ENCODE results near the gene SIK3. TPM values are rescaled to one million over a fixed set of nuclear protein-coding genes. Genes with fewer than 3 reads are reported as not detected.

The SIK3 gene
- total RNA-seq, 1 donor from 2014 or later, result 32.9 TPM

GRCh38 chr11:116890607-116891006 lies 207.6 kb downstream of the SIK3 start:
- Histone ChIP-seq H3K9me3 (no peaks in the 10 kb centered on the region), H3K27ac (no peak overlapping the region), H3K4me3 (no peak overlapping the region), H3K36me3 (peaks cover 35% of the 10 kb centered on the region), H3K4me1 (peaks cover 11% of the 10 kb centered on the region), H3K27me3 (ENCODE audit: low read depth) (no peaks in the 10 kb centered on the region)
- TF ChIP-seq, protein P1, sequence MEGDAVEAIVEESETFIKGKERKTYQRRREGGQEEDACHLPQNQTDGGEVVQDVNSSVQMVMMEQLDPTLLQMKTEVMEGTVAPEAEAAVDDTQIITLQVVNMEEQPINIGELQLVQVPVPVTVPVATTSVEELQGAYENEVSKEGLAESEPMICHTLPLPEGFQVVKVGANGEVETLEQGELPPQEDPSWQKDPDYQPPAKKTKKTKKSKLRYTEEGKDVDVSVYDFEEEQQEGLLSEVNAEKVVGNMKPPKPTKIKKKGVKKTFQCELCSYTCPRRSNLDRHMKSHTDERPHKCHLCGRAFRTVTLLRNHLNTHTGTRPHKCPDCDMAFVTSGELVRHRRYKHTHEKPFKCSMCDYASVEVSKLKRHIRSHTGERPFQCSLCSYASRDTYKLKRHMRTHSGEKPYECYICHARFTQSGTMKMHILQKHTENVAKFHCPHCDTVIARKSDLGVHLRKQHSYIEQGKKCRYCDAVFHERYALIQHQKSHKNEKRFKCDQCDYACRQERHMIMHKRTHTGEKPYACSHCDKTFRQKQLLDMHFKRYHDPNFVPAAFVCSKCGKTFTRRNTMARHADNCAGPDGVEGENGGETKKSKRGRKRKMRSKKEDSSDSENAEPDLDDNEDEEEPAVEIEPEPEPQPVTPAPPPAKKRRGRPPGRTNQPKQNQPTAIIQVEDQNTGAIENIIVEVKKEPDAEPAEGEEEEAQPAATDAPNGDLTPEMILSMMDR (IDR thresholded peaks at IDR 0.05), result no peak
- ATAC-seq, result no peak
- intact Hi-C loops (cut with DNase I), result no loop called here
- DNase-seq, result no peak

DNA sequence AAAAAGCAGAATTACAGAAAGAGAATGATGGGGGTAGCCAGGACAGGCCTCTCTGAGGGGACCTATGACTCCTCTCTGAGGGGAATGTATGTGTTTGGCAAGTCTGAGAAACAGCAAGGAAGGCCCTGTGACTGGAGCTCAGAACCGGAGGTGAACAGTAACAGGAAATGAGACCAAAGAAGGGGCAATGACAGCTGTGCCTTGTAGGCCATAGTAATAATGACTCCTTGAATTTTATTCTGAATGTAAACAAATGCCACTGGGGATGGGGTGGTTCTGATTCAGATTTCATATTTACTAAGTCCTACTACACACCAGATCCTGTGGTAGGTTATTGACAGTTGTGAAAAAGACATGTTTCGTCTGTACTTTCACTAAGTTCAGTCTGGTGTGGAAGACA lies 208.0 kb downstream of the SIK3 start:
- no peak for ATAC-seq
- TF ChIP-seq, protein P1 (IDR thresholded peaks at IDR 0.05), result no peak
- peaks cover 11% of the 10 kb centered on the region for H3K4me1 ChIP-seq
- no peaks in the 10 kb centered on the region for H3K27me3 ChIP-seq (ENCODE audit: low read depth)
- peaks cover 31% of the 10 kb centered on the region for H3K36me3 ChIP-seq
- no peak for DNase-seq
- H3K9me3 ChIP-seq, result no peaks in the 10 kb centered on the region
- intact Hi-C loops (cut with DNase I), result no loop called here
- H3K27ac ChIP-seq, result no peak overlapping the region
- H3K4me3 ChIP-seq, result no peak overlapping the region

- Histone ChIP-seq H3K27ac (no peak overlapping the region), H3K4me1 (peaks cover 11% of the 10 kb centered on the region), H3K27me3 (ENCODE audit: low read depth) (no peaks in the 10 kb centered on the region), H3K4me3 (no peak overlapping the region), H3K9me3 (no peaks in the 10 kb centered on the region), H3K36me3 (peaks cover 19% of the 10 kb centered on the region)
- TF ChIP-seq, protein P1 (IDR thresholded peaks at IDR 0.05), result no peak
- ATAC-seq (peak in 1 of 2 donors; percentile 18), DNase-seq (no peak)
- intact Hi-C loops (cut with DNase I), result no loop called here
Observed at GRCh38 chr11:116888884-116889549, 209.2 kb downstream of the SIK3 start.

- intact Hi-C loops (cut with DNase I), result no loop called here
Observed at GRCh38 chr11:116888024-116888423, 210.2 kb downstream of the SIK3 start.

DNA sequence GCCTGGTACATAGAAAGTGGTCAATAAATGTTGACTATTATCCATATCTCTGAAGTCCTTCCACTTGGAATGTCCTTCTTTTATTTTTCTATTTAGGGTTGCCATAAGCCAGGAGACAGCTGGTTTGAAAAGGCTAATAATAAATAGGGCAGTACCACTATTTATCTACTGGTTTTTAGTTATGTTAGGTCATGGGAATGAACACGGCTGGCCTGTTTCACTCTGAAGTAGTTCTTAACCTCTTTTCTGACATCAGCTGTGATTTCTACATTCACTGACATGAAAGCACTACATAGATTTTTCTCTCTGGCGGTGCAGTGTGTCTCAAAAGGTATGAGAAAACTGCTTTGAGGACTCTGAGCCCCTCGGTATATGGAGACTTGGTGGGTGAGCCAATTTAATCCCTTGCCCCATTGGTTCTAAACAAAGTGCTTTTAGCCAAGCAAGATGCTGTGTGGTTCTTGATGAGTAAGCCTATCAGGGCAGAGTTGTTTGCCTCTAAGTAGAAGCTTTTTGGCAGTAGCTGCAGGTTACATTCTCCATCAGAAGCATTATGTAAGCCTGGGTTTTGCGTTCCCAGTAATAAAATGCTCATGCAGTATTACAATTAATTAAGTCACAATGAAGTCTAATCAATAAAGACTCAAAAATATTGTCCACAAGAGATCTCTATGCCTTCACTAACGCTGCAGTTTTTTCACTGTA lies 212.1 kb downstream of the SIK3 start:
- ATAC-seq (peak in 1 of 2 donors; percentile 44), DNase-seq (no peak)
- no peak overlapping the region for H3K4me3 ChIP-seq
- no peak overlapping the region for H3K27ac ChIP-seq
- H3K4me1 ChIP-seq, result peaks cover 11% of the 10 kb centered on the region
- intact Hi-C loops (cut with DNase I), result no loop called here
- H3K36me3 ChIP-seq, result peaks cover 4% of the 10 kb centered on the region
- TF ChIP-seq, protein P1 (IDR thresholded peaks at IDR 0.05), result no peak
- no peaks in the 10 kb centered on the region for H3K27me3 ChIP-seq (ENCODE audit: low read depth)
- H3K9me3 ChIP-seq, result no peaks in the 10 kb centered on the region

More at GRCh38 chr11:116888024-116888423, 210.2 kb downstream of the SIK3 start:
- ATAC-seq (no peak), DNase-seq (no peak)
- H3K4me1 ChIP-seq, result peaks cover 11% of the 10 kb centered on the region
- H3K9me3 ChIP-seq, result no peaks in the 10 kb centered on the region
- no peak overlapping the region for H3K4me3 ChIP-seq
- TF ChIP-seq, protein P1 (IDR thresholded peaks at IDR 0.05), result no peak
- peaks cover 9% of the 10 kb centered on the region for H3K36me3 ChIP-seq
- H3K27ac ChIP-seq, result no peak overlapping the region
- no peaks in the 10 kb centered on the region for H3K27me3 ChIP-seq (ENCODE audit: low read depth)

Measured in lower lobe of right lung (tissue), 2 donors.